Measurements from ENCODE around the gene TBC1D3I. TPM values are rescaled to one million over a fixed set of nuclear protein-coding genes. Genes with fewer than 3 reads are reported as not detected.
"Not testable (repeated sequence)": the region's sequence is repeated elsewhere in the genome, so short reads cannot be mapped to it uniquely, and the experiment has no call there.

The TBC1D3I gene
- total and polyA plus RNA-seq, 4 donors, result 0.39 to 0.73 TPM; not detected in 2

GRCh38 chr17:36213695-36214094, 50.7 kb downstream of the TBC1D3I start:
- H3K27me3 ChIP-seq (ENCODE audit: control insufficient read depth in 3 of 3, insufficient read depth in 3 of 3, low read length in 2 of 3), result peaks cover 0 to 10% (median 0%) of the 10 kb centered on the region in 3 donors
- DNase-seq, result no peak
- ATAC-seq (ENCODE audit: insufficient read depth, low FRiP score), result no peak
- H3K9me3 ChIP-seq (ENCODE audit: control insufficient read depth in 4 of 4, insufficient read depth in 3 of 4, low read length in 3 of 4), result no peaks in the 10 kb centered on the region
- H3K9ac ChIP-seq (ENCODE audit: insufficient read depth in 1 of 2, low read length in 2 of 2), result no peak overlapping the region
- no peaks in the 10 kb centered on the region for H3K36me3 ChIP-seq (ENCODE audit: control insufficient read depth in 4 of 4, insufficient read depth in 4 of 4, low read length in 4 of 4)
- H3K27ac ChIP-seq (ENCODE audit: low read depth in 1 of 2, low read length in 1 of 2), result no peak overlapping the region
- no peak overlapping the region for H3K4me3 ChIP-seq
- TF ChIP-seq CTCF (IDR thresholded peaks at IDR 0.05; ENCODE audit: control extremely low read depth, extremely low read depth), result no peak
- 78 to 80% methylated on average over 3 of the region's 3 CpGs for WGBS, 2 donors
- H3K4me1 ChIP-seq (ENCODE audit: control insufficient read depth in 5 of 5, insufficient read depth in 5 of 5, low read length in 5 of 5), result peaks cover 0 to 1% (median 0%) of the 10 kb centered on the region in 5 donors

GRCh38 chr17:36212966-36213365, 51.4 kb downstream of the TBC1D3I start:
- no peak overlapping the region for H3K27ac ChIP-seq (ENCODE audit: low read depth in 1 of 2, low read length in 1 of 2)
- DNase-seq (no peak), ATAC-seq (ENCODE audit: insufficient read depth, low FRiP score) (no peak)
- H3K36me3 ChIP-seq (ENCODE audit: control insufficient read depth in 4 of 4, insufficient read depth in 4 of 4, low read length in 4 of 4), result no peaks in the 10 kb centered on the region
- H3K4me3 ChIP-seq, result no peak overlapping the region
- H3K9me3 ChIP-seq (ENCODE audit: control insufficient read depth in 4 of 4, insufficient read depth in 3 of 4, low read length in 3 of 4), result no peaks in the 10 kb centered on the region
- H3K4me1 ChIP-seq (ENCODE audit: control insufficient read depth in 5 of 5, insufficient read depth in 5 of 5, low read length in 5 of 5), result peaks cover 0 to 1% (median 0%) of the 10 kb centered on the region in 5 donors
- no peak overlapping the region for H3K9ac ChIP-seq (ENCODE audit: insufficient read depth in 1 of 2, low read length in 2 of 2)
- 75 to 80% methylated on average over 3 of the region's 3 CpGs for WGBS, 2 donors
- H3K27me3 ChIP-seq (ENCODE audit: control insufficient read depth in 3 of 3, insufficient read depth in 3 of 3, low read length in 2 of 3), result peaks cover 0 to 10% (median 0%) of the 10 kb centered on the region in 3 donors
- no peak for TF ChIP-seq CTCF (IDR thresholded peaks at IDR 0.05; ENCODE audit: control extremely low read depth, extremely low read depth)

- no peaks in the 10 kb centered on the region for H3K9me3 ChIP-seq (ENCODE audit: control insufficient read depth in 4 of 4, insufficient read depth in 3 of 4, low read length in 3 of 4)
- no peak overlapping the region for H3K4me3 ChIP-seq
- no peak overlapping the region for H3K9ac ChIP-seq (ENCODE audit: insufficient read depth in 1 of 2, low read length in 2 of 2)
- no peak overlapping the region for H3K27ac ChIP-seq (ENCODE audit: low read depth in 1 of 2, low read length in 1 of 2)
- H3K4me1 ChIP-seq (ENCODE audit: control insufficient read depth in 5 of 5, insufficient read depth in 5 of 5, low read length in 5 of 5), result peaks cover 0 to 1% (median 0%) of the 10 kb centered on the region in 5 donors
- ATAC-seq (ENCODE audit: insufficient read depth, low FRiP score), result no peak
- TF ChIP-seq CTCF (IDR thresholded peaks at IDR 0.05; ENCODE audit: control extremely low read depth, extremely low read depth), result no peak
- H3K27me3 ChIP-seq (ENCODE audit: control insufficient read depth in 3 of 3, insufficient read depth in 3 of 3, low read length in 2 of 3), result peaks cover 0 to 10% (median 0%) of the 10 kb centered on the region in 3 donors
- DNase-seq, result no peak
- WGBS, 2 donors, result 36 to 96% methylated on average over 3 to 4 of the region's 4 CpGs
- no peaks in the 10 kb centered on the region for H3K36me3 ChIP-seq (ENCODE audit: control insufficient read depth in 4 of 4, insufficient read depth in 4 of 4, low read length in 4 of 4)
These were observed 52.1 kb downstream of the TBC1D3I start for GRCh38 chr17:36212272-36212605.

GRCh38 chr17:36211484-36212271, 52.7 kb downstream of the TBC1D3I start:
- not testable (repeated sequence) for H3K9me3 ChIP-seq (ENCODE audit: control insufficient read depth in 4 of 4, insufficient read depth in 3 of 4, low read length in 3 of 4); ATAC-seq (ENCODE audit: insufficient read depth, low FRiP score); DNase-seq; H3K4me3 ChIP-seq; H3K9ac ChIP-seq (ENCODE audit: insufficient read depth in 1 of 2, low read length in 2 of 2); H3K27me3 ChIP-seq (ENCODE audit: control insufficient read depth in 3 of 3, insufficient read depth in 3 of 3, low read length in 2 of 3); H3K36me3 ChIP-seq (ENCODE audit: control insufficient read depth in 4 of 4, insufficient read depth in 4 of 4, low read length in 4 of 4); H3K4me1 ChIP-seq (ENCODE audit: control insufficient read depth in 5 of 5, insufficient read depth in 5 of 5, low read length in 5 of 5); H3K27ac ChIP-seq (ENCODE audit: low read depth in 1 of 2, low read length in 1 of 2)
- WGBS, 2 donors, result 21 to 49% methylated on average over 5 to 10 of the region's 10 CpGs

GRCh38 chr17:36210439-36211211, 53.7 kb downstream of the TBC1D3I start, which contains the start of gene CCL4L2:
TSS of gene CCL4L2 (plus strand) at chr17:36211063.
- H3K4me1 ChIP-seq (ENCODE audit: control insufficient read depth in 5 of 5, insufficient read depth in 5 of 5, low read length in 5 of 5); H3K9me3 ChIP-seq (ENCODE audit: control insufficient read depth in 4 of 4, insufficient read depth in 3 of 4, low read length in 3 of 4); DNase-seq; H3K4me3 ChIP-seq; H3K27me3 ChIP-seq (ENCODE audit: control insufficient read depth in 3 of 3, insufficient read depth in 3 of 3, low read length in 2 of 3); H3K36me3 ChIP-seq (ENCODE audit: control insufficient read depth in 4 of 4, insufficient read depth in 4 of 4, low read length in 4 of 4); H3K9ac ChIP-seq (ENCODE audit: insufficient read depth in 1 of 2, low read length in 2 of 2); H3K27ac ChIP-seq (ENCODE audit: low read depth in 1 of 2, low read length in 1 of 2): not testable (repeated sequence)
- WGBS, 2 donors, result 59 to 63% methylated on average over 6 to 7 of the region's 7 CpGs
- peak; percentile 28 for ATAC-seq (ENCODE audit: insufficient read depth, low FRiP score)

Data from lung (tissue), 12 donors.